NCI-H446 treated with DMSO at 0.1 percent for 48 hours (cell line): Measurements from ENCODE around the gene GFI1.
A peak's percentile ranks its signal among the peaks of the same experiment; 100 is the strongest.
"Not testable (repeated sequence)": the region's sequence is repeated elsewhere in the genome, so short reads cannot be mapped to it uniquely, and the experiment has no call there.

Experiments used
- DNase-seq: peaks from one replicate; lab custom pipeline; 2025; lab: John Stamatoyannopoulos, UW

Gene GFI1

GRCh38 chr1:92465256-92465647 lies 21.5 kb downstream of the GFI1 start:
- DNase-seq: no peak

DNA sequence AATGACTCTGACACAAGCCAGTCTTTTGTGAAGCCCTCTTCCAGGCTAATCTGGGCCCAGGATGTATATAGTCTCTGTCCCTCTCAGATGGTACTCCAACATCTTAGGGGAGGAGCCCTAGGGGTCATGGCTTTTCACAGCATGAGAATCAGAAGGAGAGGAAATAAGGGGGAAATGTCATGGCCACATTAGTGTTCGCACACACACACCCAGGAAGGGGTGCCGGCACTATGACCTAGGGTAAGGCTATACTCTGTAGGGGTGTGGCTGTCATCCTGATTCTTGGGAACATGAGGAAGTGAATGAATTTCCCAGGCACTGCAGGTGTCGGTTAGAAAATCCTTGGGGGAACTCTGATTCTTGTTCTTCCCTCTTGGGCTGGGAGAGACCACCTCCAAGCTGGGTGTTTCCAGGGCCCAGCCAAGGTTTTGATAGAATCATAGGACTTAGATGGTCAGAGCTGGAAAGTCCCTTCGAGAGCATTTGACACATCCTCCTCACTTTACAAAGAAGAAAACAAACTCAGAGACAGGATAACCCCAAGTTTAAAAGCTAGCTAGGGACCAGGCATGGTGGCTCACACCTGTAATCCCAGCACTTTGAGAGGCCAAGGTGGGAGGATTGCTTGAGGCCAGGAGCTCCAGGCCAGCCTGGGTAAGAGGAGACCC lies 22.0 kb downstream of the GFI1 start:
- no peak for DNase-seq

- no peak for DNase-seq
These were observed 25.2 kb downstream of the GFI1 start for GRCh38 chr1:92461364-92462097.

DNA sequence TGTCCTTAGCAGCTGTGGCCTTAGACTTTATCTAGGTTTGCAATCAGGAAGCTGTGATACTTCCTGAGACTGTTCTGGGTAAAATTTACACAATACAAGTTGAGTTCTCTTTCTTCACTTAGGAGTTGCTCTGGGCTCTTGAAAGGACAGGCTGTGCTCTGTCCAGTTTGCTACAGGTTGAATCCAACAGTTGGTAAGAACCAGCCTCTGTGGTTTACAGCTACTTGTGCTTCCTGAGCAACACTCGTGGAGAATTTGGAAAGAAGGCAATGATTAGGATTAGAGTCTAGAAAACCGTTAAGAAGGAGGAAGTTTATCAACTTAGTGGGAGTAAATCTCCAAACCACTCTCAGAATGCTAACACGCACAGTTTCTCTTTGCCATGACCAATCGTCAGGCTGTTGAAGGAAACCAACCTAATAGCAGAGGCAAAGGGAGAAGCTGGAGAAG lies 26.8 kb downstream of the GFI1 start:
- DNase-seq: no peak

DNA sequence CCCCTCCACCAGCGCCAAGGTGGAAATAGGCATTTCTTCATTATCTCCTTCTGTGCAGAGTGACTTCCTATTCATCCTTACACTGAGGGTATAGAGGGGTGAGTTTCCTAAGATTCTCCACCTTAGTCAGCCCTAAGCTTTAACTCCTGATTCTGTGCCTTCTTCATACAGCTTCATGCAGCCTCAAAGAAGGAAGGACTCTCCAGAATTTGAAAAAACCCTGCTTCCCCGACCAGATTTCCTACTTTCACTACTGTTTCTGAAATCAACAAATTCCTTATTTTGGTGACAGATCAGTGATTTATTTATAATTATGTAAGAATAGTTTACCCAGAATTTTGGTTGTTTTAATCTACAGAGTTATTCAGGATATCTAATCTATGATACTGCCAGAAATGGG lies 28.6 kb downstream of the GFI1 start:
- DNase-seq: no peak

- DNase-seq: no peak
These were observed 38.7 kb downstream of the GFI1 start for GRCh38 chr1:92447976-92448375.

DNA sequence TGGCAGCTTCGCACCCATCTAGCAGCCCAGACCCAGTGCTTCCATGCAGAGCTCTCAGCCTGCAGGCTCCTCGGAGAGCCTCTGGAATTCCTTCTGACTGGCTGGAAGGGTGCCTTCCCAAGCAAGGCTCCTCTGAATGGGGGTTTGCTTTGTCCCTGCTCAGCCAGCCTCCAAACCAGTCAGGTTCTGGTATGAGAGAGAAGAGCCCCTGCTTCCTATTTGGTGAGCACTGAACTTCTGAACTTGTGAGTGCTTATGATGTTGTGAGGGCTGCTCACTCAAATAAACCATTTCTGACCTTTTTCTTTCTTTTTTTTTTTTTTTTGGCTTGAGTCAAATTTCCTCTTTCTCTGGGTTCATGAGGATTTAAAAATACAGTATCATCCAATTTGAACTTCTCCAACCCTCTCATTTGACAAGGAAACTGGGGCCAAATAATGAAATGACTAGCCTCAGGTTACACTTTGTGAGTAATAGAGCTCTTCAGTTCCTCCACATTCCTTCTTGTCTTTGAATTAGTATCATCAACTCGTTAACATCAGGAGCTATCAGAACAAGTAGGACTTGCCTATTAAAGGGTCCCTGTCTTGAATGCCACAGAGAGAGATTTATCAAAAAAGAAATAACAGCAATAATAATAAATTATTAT lies 39.6 kb downstream of the GFI1 start:
- DNase-seq: no peak

DNA sequence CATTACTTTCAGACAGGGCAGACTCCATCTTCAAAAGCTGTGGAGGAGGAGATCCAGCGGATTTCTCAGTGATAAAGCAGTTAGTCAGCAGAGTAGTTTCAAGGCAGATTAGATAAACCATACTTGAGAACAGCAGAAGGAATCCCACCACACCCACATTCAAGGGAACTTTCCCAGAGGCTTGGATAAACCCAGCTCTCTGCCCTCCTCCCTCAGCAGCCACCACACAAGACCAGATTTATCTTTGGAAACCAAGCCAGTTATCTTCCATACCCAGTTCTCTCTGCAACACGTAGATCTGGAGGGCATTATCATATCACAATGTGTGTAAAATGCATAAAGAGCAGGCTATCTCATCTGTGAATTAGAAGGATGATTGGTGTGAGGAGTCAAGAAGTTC lies 40.2 kb downstream of the GFI1 start:
- no peak for DNase-seq

DNA sequence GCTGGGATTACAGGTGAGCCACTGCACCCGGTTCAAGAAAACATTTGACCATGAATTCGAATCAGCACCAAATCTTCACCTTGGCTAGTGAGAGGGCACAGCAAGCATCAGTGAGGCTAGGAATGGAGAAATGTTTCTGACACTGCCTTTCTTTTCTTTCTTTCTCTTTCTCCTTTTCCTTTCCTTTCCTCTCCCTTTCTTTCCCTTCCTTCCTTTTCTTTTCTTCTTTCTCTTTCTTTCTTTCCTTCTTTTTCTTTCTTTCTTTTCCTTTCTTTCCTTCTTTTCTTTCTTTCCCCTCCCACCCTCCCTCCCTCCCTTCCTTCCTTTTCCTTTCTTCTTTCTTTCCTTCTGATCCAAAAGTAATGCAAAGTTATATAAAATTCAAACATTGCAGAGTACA lies 40.9 kb downstream of the GFI1 start:
- no peak for DNase-seq

- DNase-seq: no peak
These were observed 42.4 kb downstream of the GFI1 start for GRCh38 chr1:92444351-92444750.

DNA sequence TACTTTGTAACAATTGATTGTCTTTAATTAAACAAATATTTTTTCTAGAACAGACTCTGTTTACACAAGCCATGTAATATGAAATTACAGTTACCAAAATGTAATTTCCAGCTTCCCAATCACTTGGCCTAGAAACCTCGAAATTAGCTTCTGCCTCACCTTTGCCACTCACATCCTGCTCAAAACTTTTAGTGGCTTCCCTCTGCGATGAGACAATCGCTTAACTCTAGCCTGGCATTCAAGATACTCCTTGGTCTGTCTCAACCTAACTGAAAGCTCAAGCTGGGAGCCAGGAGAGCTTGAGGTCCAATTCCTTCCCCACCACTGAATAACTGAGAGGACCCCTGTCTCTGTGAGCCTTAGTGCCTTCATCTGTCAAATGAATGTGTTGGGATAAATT lies 42.8 kb downstream of the GFI1 start:
- no peak for DNase-seq

- DNase-seq: no peak
These were observed 44.4 kb downstream of the GFI1 start for GRCh38 chr1:92442351-92442750.

GRCh38 chr1:92441697-92442342 lies 44.9 kb downstream of the GFI1 start:
- DNase-seq: peak; percentile 15

DNA sequence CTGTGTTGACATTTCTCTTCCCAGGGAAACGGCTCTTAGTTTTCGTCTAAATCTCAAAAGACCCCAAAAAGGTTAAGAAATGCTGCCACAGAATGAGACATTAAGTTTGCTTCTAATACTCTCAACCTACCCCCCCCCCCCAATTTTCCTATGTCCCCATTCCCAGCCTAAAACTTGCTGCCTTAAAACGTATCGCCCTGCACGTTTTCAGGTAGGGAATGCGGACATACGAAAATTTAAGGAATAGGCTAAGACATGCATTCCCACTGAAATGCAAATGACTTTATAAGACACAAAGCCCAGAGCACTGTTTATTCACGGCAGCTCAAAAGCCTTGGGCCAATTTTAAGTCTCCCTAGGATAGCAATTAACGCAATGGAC lies 45.4 kb downstream of the GFI1 start:
- no peak for DNase-seq

DNA sequence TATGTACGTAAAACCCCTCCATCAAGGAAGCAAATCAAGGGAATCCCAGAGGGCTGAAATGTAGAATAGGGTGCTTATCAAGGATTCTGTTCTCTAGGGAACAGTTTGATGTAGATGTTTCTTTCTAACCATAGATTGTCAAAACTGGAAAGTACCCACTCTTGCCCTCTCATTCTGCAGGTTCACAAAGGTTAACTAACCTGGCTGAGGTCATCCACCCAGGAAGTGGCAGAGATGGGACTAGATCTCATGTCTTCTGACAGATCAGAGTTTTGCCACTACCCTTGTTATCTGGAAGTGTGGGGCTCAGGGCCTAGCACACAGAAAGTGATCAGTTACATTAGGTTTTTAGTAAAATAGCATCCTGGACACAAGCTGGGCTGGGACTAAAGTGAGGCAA lies 47.4 kb downstream of the GFI1 start:
- no peak for DNase-seq

GRCh38 chr1:92434572-92434971 lies 52.2 kb downstream of the GFI1 start:
- DNase-seq: not testable (repeated sequence)

DNA sequence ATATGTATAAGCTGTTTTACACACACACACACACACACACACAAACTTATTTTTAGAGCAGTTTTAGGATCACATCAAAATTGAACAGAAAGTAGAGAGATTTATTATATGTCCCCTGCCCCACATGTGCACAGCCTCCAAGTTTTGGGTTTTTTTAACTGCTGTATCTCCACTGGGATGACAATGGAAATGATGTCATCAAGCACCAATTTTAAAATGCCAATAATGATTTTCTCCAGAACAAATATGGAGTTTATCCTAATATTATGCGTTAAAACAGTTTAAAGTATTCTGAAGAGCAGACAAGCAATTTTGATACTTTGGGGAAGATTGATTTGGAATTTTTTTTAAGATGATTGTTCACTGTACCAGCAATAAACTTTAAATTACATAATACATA lies 56.7 kb downstream of the GFI1 start:
- DNase-seq: no peak

GRCh38 chr1:92425617-92426016 lies 61.1 kb downstream of the GFI1 start:
- no peak for DNase-seq
